Upper lobe of left lung (tissue), 4 donors: Measurements from ENCODE around the gene OFD1.

Experiments used
- POLR2A ChIP-seq, 4 donors: fragments of 450-650 bp; IDR thresholded peaks; one replicate each; pipeline ENCODE4 v1.5.1; 2016 to 2017; ENCODE audit warnings: antibody characterized with exemption in 4 of 4, mild to moderate bottlenecking in 2 of 4
- TF ChIP-seq, protein P1 (sequence below), 6 experiments: fragments of 450-650 bp in 4 of 6; fragments of 200-600 bp in 2 of 6; sonication (generic) in 2 of 6; IDR thresholded peaks; one replicate each; pipeline ENCODE4 v1.5.1; 2016 to 2019; ENCODE audit warnings: antibody characterized with exemption in 6 of 6

DNA sequence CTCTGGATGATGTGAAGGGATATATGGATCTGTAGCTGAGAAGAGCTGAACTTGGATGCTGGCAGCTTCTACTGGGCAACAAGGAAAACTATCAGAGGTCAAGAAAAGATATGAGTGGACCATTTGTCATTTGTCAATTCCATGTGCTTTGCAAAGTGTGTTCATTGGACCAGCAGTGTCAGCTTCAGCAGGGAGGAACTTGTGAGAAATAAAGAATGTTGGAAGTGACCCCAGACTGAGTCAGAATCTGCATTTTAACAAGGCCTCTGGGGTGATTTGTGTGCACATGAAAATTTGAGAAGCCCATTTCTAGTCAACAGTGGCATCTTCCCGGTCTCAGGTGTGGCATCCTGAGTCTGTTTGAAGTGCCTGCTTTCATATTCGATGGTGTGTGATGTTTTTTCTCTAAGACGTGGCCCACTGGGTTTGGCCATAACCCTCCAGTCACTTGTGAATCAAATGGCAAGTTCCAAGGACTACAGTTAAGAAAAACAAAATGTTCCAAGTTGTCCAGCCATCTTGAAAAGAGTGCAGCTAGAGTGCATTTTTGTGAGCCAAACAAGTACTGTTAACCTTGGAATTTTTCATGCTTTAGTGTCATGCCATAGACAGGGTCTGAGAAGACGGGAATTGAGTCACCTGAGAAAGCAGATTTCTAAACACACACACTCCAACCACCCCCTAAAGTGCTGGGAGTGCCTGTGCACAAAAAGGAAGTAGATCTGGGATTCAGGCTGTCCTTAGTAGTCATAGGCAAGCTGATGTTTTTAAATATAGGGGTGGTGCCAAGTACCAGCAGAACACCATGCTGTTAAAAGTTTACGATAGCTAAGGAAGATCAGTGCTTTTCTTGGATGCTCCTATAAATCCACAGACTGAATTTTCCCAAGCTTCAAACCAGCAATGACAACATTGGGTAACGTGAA, 55.9 kb downstream of the OFD1 start:
- TF ChIP-seq POLR2A (IDR thresholded peaks at IDR 0.05): no peak
- TF ChIP-seq, protein P1, sequence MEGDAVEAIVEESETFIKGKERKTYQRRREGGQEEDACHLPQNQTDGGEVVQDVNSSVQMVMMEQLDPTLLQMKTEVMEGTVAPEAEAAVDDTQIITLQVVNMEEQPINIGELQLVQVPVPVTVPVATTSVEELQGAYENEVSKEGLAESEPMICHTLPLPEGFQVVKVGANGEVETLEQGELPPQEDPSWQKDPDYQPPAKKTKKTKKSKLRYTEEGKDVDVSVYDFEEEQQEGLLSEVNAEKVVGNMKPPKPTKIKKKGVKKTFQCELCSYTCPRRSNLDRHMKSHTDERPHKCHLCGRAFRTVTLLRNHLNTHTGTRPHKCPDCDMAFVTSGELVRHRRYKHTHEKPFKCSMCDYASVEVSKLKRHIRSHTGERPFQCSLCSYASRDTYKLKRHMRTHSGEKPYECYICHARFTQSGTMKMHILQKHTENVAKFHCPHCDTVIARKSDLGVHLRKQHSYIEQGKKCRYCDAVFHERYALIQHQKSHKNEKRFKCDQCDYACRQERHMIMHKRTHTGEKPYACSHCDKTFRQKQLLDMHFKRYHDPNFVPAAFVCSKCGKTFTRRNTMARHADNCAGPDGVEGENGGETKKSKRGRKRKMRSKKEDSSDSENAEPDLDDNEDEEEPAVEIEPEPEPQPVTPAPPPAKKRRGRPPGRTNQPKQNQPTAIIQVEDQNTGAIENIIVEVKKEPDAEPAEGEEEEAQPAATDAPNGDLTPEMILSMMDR (IDR thresholded peaks at IDR 0.05): no peak
